Activated B cell treated with CpG ODN at 0.5 μM for 24 hours (primary cell): Measurements from ENCODE around the gene VPS51. TPM values are rescaled to one million over a fixed set of nuclear protein-coding genes. Genes with fewer than 3 reads are reported as not detected.

Experiments
- ATAC-seq: fragments of 200-7000 bp; cut with Tn5 transposase; one replicate; pipeline ENCODE4 v1.10.0; 2021; ENCODE audit warnings: low read depth, mild to moderate bottlenecking, moderate library complexity
- CTCF ChIA-PET: fragments of 350-600 bp; sonication (Branson Sonifier 250); formaldehyde crosslinking; loops from one replicate; lab custom pipeline; 2021; ENCODE audit warnings: antibody characterized with exemption; lab: Charles Lee
- POLR2A ChIA-PET: fragments of 350-600 bp; sonication (Branson Sonifier 250); formaldehyde crosslinking; loops from one replicate; lab custom pipeline; 2021; ENCODE audit warnings: antibody characterized with exemption; lab: Charles Lee
- DNase-seq: peaks from one replicate; pipeline ENCODE4 v3.0.0; 2022
- H3K27ac Mint-ChIP-seq: one replicate; pipeline ENCODE4 v1.8.0; 2020; ENCODE audit warnings: mixed read lengths
- H3K27me3 Mint-ChIP-seq: one replicate; pipeline ENCODE4 v1.8.0; 2021; ENCODE audit warnings: mixed read lengths
- H3K36me3 Mint-ChIP-seq: one replicate; pipeline ENCODE4 v1.8.0; 2021; ENCODE audit warnings: low read depth, mixed read lengths
- H3K4me1 Mint-ChIP-seq: one replicate; pipeline ENCODE4 v1.8.0; 2021; ENCODE audit warnings: mixed read lengths
- H3K4me3 Mint-ChIP-seq: one replicate; pipeline ENCODE4 v1.8.0; 2020; ENCODE audit warnings: mild to moderate bottlenecking, mixed read lengths
- H3K9me3 Mint-ChIP-seq: one replicate; pipeline ENCODE4 v1.8.0; 2020; ENCODE audit warnings: mixed read lengths
- intact Hi-C: fragments of 100-400 bp; cut with micrococcal nuclease; formaldehyde crosslinking; loops from one replicate; pipeline ENCODE4 v1.15.1; 2024
- total RNA-seq: library from RNA; stranded (reverse); gene quantifications from 2 replicates; pipeline ENCODE4 v1.2.3, GENCODE V29; 2022
- TF ChIP-seq, protein P1 (sequence below): fragments of 200-600 bp; IDR thresholded peaks from one replicate; pipeline ENCODE4 v1.8.0; 2022; ENCODE audit warnings: antibody characterized with exemption, mild to moderate bottlenecking

The VPS51 gene
- total RNA-seq, 1 donor from 2014 or later = 243 TPM

DNA sequence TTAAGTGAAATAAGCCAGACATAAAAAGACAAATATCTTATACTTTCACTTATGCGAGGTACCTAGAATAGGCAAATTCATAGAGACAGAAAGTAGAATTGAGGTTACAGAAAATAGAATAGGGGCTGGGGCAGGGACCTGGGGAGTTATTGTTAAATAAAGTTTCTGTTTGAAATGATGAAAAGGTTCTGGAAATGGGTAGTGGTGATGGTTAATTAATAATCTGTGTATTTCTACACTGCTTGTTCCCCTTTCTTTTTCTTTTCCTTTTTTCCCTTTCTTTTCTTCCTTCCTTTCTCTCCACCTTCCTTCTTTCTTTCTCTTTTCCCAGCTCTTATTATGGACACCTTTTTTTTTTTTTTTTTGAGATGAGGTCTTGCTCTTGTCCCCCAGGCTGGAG, 40.5 kb upstream of the VPS51 start:
- no peaks in the 10 kb centered on the region for H3K36me3 Mint-ChIP-seq
- no peak overlapping the region for H3K27ac Mint-ChIP-seq
- CTCF ChIA-PET = no interaction called here
- no peaks in the 10 kb centered on the region for H3K9me3 Mint-ChIP-seq
- ATAC-seq (no peak), DNase-seq (no peak)
- no peaks in the 10 kb centered on the region for H3K27me3 Mint-ChIP-seq
- POLR2A ChIA-PET = no interaction called here
- H3K4me3 Mint-ChIP-seq = no peak overlapping the region
- intact Hi-C loops = no loop called here
- H3K4me1 Mint-ChIP-seq = peaks cover 17% of the 10 kb centered on the region
- TF ChIP-seq, protein P1, sequence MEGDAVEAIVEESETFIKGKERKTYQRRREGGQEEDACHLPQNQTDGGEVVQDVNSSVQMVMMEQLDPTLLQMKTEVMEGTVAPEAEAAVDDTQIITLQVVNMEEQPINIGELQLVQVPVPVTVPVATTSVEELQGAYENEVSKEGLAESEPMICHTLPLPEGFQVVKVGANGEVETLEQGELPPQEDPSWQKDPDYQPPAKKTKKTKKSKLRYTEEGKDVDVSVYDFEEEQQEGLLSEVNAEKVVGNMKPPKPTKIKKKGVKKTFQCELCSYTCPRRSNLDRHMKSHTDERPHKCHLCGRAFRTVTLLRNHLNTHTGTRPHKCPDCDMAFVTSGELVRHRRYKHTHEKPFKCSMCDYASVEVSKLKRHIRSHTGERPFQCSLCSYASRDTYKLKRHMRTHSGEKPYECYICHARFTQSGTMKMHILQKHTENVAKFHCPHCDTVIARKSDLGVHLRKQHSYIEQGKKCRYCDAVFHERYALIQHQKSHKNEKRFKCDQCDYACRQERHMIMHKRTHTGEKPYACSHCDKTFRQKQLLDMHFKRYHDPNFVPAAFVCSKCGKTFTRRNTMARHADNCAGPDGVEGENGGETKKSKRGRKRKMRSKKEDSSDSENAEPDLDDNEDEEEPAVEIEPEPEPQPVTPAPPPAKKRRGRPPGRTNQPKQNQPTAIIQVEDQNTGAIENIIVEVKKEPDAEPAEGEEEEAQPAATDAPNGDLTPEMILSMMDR = no peak

DNA sequence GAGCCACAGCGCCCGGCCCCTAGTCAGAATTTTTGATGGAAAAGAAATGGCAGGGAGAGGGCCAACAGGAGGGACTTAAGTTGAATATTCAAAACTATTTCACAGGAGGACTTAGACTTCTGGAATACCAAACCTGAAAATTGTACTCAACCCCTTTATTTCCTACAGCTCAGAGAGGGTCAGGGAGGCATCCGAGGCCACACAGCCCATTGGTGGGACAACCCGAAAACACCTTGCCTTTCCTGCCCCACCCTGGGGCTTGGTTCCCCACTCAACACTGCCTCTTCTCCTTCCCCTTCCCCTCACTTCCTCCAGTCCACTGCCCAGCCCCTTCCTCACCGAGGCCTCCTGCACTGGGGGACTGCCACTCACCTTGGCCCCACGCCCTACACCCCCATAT, 39.0 kb upstream of the VPS51 start:
- no peaks in the 10 kb centered on the region for H3K36me3 Mint-ChIP-seq
- peaks cover 17% of the 10 kb centered on the region for H3K4me1 Mint-ChIP-seq
- TF ChIP-seq, protein P1 = no peak
- DNase-seq (no peak), ATAC-seq (no peak)
- CTCF ChIA-PET = no interaction called here
- H3K27ac Mint-ChIP-seq = no peak overlapping the region
- H3K9me3 Mint-ChIP-seq = no peaks in the 10 kb centered on the region
- H3K4me3 Mint-ChIP-seq = no peak overlapping the region
- H3K27me3 Mint-ChIP-seq = peaks cover 1% of the 10 kb centered on the region
- POLR2A ChIA-PET = no interaction called here
- intact Hi-C loops = no loop called here

DNA sequence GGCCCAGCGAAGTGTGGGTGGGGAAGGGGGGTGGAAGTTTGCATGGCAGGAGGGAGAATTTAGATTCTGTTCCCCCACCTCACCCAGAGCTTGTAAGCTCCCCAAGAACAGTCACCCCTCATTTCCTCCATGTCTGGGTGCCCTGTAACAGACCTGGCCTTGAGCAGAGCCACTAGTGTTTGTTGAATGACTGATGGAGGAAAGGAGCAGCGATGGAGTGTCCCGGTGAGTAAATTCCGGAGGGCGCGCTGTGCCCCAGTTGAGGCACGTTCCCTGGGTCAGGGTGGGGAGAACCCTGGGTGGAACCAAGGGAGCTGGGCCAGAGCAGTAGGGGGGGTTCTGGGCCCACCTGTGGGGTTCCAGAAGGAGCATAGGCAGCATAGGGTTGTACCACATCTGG, 38.5 kb upstream of the VPS51 start:
- ChIA-PET POLR2A (no interaction called here), CTCF (no interaction called here)
- no peak overlapping the region for H3K4me3 Mint-ChIP-seq
- H3K27ac Mint-ChIP-seq = no peak overlapping the region
- H3K27me3 Mint-ChIP-seq = peaks cover 1% of the 10 kb centered on the region
- DNase-seq (no peak), ATAC-seq (no peak)
- TF ChIP-seq, protein P1 = no peak
- peaks cover 17% of the 10 kb centered on the region for H3K4me1 Mint-ChIP-seq
- intact Hi-C loops = no loop called here
- H3K36me3 Mint-ChIP-seq = no peaks in the 10 kb centered on the region
- no peaks in the 10 kb centered on the region for H3K9me3 Mint-ChIP-seq

DNA sequence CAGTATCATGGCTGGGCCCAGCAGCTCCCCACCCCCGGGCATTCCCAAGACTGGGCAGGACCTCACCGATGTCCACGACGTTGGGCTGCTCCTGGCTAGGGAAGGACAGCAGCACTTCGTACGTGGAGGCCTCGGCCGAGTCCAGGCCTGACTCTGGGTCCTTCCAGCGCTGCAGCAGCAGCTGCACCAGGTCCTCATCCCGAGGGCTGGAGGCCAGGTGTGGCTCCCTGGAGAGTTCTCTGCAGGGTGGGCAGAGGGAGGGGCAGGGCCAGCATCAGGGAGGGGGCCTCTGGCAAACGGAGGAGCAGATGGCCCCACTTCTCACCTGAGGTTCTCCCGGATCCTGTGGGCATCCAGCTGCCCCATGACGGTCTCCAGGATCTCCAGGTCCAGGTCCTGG, 38.0 kb upstream of the VPS51 start:
- DNase-seq = no peak
- ATAC-seq = no peak
- Mint-ChIP-seq H3K27ac (no peak overlapping the region), H3K36me3 (no peaks in the 10 kb centered on the region), H3K9me3 (no peaks in the 10 kb centered on the region), H3K4me3 (no peak overlapping the region), H3K27me3 (peaks cover 1% of the 10 kb centered on the region), H3K4me1 (peaks cover 17% of the 10 kb centered on the region)
- POLR2A ChIA-PET = no interaction called here
- intact Hi-C loops = no loop called here
- TF ChIP-seq, protein P1 = no peak
- CTCF ChIA-PET = no interaction called here

DNA sequence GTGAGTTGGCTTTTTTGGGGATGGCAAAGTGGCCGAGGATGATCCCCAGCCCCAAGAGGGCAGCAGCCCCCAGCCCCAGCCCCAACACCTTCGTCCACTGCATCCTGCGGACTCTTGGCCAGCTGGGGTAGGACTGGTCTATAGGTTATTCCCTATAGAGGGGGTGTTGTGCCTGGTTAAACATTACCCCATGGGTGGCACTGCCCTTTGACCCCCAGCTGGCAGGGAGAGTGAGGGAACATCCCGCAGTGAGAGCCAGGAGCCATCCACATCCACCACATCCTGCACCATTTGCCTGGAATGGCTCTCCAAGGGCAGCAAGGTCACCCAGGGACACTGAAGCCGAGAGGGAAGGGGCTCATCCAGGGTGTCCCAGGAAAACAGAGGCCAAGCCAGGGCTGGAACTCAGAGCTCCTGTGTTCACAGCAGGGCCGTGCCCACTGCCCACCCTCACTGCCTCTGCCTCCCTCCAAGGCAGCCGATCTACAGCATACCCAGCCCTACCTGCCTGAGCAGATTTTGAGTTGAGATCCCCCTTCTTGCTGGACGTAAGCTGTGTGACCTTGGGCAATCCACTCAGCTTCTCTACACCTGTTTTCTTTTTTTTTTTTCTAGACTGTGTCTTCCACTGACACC, 37.5 kb upstream of the VPS51 start, which contains the start of gene NAALADL1:
TSS of gene NAALADL1 (minus strand) at position 135 of the 636 bp plus-strand sequence. CDS start at position 103, 32 bp downstream.
- Mint-ChIP-seq H3K27me3 (peaks cover 1% of the 10 kb centered on the region), H3K36me3 (no peaks in the 10 kb centered on the region), H3K27ac (no peak within 1 kb of the TSS), H3K9me3 (no peaks in the 10 kb centered on the region), H3K4me1 (peaks cover 12% of the 10 kb centered on the region), H3K4me3 (no peak within 1 kb of the TSS)
- DNase-seq (no peak), ATAC-seq (no peak)
- CTCF ChIA-PET = no interaction called here
- TF ChIP-seq, protein P1 = no peak
- intact Hi-C loops = no loop called here
- POLR2A ChIA-PET = no interaction called here
